Effector CD8-positive, alpha-beta T cell (primary cell): ENCODE results near the gene HMBS.
A peak's percentile ranks its signal among the peaks of the same experiment; 100 is the strongest.
"Not testable (repeated sequence)": the region's sequence is repeated elsewhere in the genome, so short reads cannot be mapped to it uniquely, and the experiment has no call there.

Experiments used
- DNase-seq: peaks from one replicate; lab custom pipeline; 2025; lab: John Stamatoyannopoulos, UW

Gene HMBS

GRCh38 chr11:119100994-119101758, 16.5 kb downstream of the HMBS start:
- no peak for DNase-seq

DNA sequence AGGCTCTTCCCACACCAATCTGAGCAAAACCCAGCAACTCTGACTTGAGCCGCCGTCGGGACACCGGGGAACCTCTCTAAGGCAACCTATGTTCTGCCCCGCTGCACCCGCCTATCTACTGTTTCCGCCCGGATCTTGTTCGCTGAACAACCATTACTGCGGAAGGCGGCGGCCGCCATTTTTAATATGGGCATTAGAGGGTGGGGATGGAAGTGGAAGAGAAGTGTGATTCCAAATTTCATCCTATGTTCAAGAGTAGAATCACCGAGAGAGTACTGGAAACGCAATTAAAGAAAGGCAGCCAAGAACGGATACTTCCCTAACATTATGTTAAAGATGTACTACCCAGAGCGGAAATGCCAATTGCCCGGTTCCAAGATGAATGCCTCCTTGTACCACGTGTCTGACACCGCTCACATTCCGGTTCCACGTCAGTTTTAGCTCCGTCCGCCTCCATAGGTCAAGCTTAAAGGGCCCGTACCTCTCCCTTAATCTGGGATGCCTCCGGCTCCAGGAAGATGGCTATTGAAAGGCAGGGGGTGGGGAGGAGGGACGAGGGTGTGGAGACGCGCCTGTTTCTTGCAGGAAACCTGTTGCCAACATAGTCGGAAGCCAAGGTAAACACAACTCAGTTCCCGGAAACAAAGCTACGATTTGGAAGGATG, 17.2 kb downstream of the HMBS start, which contains the start of gene DPAGT1:
DPAGT1 (minus strand) TSS at position 95 of the 665 bp plus-strand sequence. CDS start 198 bp downstream, outside the sequence.
- peak; percentile 72 for DNase-seq

DNA sequence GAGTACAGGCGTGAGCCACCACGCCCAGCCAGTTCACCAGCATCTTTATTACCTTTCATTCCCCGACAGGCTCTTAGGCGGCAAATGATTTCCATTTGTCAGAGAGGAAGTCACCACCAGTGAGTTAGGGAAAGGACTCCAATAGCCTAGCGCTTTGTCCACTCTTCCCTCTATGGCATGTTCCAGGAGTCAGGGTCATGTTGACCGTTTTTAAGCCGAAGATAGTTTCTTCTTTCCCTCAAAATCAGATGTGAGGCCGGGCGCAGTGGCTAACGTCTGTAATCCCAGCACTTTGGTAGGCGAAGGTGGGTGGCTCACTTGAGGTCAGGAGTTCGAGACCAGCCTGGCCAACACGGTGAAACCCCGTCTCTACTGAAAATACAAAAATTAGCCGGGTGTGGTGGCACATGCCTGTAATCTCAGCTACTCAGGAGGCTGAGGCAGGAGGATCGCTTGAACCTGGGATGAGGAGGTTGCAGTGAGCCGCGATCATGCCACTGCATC, 18.5 kb downstream of the HMBS start:
- DNase-seq: not testable (repeated sequence)

GRCh38 chr11:119103793-119104192, 19.1 kb downstream of the HMBS start:
- no peak for DNase-seq

DNA sequence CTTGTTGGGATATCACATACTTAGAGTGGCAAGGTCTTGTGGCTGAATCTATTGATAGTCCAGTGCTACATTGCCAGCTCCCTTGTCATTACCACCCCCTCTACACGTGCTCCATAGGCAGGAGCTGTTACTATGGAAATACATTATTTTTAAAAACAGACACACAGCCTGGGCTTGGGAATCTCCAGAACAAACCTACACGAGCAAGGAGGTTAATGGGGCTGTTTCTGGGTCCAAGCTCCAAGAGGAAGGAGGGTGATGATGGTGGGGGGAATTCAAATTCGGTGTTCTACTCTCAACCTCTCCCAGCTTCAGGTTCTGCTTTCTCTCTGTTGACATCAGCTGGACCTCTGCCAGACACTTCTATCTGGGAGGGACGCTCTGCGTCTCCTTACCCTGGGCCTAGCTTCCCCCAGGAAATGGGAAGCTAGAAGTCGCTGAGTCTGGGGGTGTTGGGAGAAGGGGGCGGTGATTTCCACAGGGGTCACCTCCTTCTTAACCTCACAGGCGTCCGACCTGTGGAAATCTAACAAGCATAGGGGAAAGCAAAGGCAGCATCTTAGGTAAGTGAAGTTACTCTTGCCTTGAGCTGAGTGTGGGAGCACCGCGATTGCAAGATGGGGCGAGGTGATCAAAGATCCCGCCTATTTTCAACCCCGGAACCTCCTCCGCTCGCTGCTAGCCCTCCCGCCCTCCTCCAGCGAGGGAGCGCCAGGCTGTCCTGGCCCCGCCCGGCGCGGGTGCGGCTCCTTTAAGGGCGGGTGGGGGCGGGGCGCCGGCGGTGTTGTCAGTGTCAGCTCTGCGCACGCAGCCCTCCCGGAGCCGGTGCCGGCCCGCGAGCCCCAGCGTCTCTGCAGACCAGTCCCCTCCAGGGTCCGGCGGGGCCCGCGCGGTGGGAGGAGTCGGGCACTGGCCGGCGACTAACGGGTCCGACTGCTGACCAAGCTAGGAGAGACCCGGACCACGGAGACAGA, 22.2 kb downstream of the HMBS start, which contains the start of gene C2CD2L:
C2CD2L (plus strand) TSS at position 781 of the 974 bp plus-strand sequence. CDS start 398 bp downstream, outside the sequence.
- DNase-seq: peak; percentile 87

- DNase-seq: no peak
Observed at GRCh38 chr11:119107538-119108145, 23.0 kb downstream of the HMBS start.

DNA sequence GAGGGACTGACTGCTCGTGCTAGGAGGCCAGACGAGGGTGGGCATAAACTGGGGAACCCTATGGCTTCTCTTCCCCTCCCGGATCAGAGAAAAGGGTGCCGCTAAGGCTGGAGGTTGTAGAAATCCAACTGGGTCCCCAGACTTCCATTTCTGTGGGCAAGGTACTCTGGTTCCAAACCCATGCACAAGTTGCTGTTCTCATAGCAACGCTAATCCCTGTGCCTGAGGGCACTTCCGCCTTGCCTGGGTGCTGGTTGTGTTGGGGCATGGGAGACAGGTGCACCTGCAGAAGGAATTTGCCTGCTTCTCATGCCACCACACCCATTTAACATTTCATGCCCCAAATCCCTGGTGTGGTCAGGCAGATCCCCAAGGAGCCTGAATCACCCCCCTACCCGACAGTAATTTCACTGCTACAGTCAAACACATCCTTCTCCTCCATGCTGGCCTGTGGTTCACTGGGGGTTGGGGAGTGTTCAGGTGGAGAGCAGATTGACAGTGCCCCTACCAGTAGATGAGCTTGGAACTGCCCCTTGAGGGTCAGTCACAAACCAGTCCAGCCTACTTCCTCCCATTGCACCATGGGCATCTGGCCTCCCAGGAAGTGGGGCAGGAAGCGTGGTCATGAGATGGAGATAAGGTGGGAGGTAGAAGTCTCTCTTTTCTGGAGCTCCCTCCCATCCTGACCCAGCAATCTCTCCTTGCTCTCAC, 23.6 kb downstream of the HMBS start:
- no peak for DNase-seq

- DNase-seq: no peak
Observed at GRCh38 chr11:119108857-119109221, 24.2 kb downstream of the HMBS start.

- no peak for DNase-seq
Observed at GRCh38 chr11:119109843-119110242, 25.2 kb downstream of the HMBS start.

- no peak for DNase-seq
Observed at GRCh38 chr11:119110439-119110838, 25.8 kb downstream of the HMBS start.

GRCh38 chr11:119111361-119111925, 26.8 kb downstream of the HMBS start:
- DNase-seq: no peak

- no peak for DNase-seq
Observed at GRCh38 chr11:119112314-119113020, 27.8 kb downstream of the HMBS start.

GRCh38 chr11:119113716-119114115, 29.0 kb downstream of the HMBS start:
- DNase-seq: no peak

DNA sequence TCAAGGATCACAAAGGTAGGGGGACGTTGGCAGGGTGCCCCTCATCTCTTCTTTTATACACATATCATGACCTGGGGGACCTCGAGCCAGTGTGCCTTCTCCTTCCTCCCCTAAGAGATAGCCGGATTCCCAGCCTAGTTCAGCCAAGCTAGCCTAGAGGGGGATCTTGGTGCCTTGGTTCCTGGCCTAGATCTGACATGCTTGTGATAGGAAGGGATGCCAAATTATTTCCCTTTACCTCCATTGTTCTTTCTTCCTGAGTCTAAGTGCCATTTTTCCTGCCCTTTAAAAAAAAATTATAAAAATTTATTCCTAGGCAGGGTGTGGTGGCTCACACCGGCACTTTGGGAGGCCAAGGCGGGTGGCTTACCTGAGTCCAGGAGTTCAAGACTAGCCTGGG, 29.7 kb downstream of the HMBS start:
- DNase-seq: no peak

GRCh38 chr11:119115484-119116234, 31.0 kb downstream of the HMBS start:
- no peak for DNase-seq

DNA sequence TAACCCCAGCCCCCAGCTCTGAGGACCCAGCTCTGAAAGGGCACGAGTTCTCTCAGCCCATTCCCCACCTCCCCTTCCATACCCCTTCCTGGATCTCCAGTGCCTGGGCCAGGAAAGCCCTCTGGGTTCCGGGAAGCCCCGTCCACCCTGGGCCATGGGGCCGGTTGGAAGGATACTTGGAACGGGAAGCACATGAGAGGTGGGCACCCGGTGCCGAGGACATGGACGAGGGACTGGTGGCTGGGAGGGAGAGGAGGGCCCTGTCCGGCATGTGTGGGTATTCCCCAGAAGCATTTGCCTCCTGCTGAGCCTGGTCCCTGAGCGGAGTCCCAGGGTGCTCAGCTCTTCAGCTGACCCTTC, 31.5 kb downstream of the HMBS start:
- DNase-seq: no peak

DNA sequence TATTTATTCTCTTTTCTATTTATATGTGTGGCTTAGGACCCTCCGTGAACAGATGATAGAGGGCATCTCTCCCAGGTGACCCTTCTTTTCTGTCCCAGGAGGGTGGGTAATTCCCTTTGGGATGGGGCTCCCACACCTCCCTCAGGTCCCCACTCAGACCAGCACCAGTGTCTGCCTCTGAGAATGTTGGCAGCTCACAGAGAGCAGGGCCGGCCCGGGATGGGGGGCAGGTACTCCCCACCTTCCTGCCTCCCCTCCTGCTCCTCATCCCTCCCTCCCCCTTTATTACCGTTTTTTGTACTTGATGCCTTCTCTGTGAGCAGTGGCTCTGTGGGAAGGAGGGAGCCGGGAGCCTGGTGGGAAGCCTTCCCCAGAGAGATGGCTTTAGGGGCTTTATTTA, 31.9 kb downstream of the HMBS start:
- no peak for DNase-seq

GRCh38 chr11:119117004-119117706, 32.5 kb downstream of the HMBS start:
- DNase-seq: no peak
